ENCODE data around the gene SHISA5. TPM values are rescaled to one million over a fixed set of nuclear protein-coding genes. Genes with fewer than 3 reads are reported as not detected.

Gene SHISA5
- total RNA-seq, 1 experiment from 2014 or later, result 174 TPM

GRCh38 chr3:48427630-48427962 is 76.4 kb downstream of the SHISA5 start:
- no CpG with 5 or more reads among the region's 9 CpGs for WGBS (ENCODE audit: extremely low coverage, insufficient read length, low lambda C conversion rate)
- peaks cover 13% of the 10 kb centered on the region; the same call in 1 of the 2 replicates for H3K4me1 ChIP-seq (ENCODE audit: insufficient read depth, low read length)
- no peaks in the 10 kb centered on the region for H4K20me1 ChIP-seq (ENCODE audit: control insufficient read depth, insufficient read depth, insufficient read length)

More at GRCh38 chr3:48427630-48427962, 76.4 kb downstream of the SHISA5 start:
- Histone ChIP-seq H3K79me1 (ENCODE audit: insufficient read depth, low read depth, low read length, poor library complexity, severe bottlenecking) (no peaks in the 10 kb centered on the region), H2AK5ac (ENCODE audit: insufficient read length, low read length) (no peak overlapping the region), H3K9me3 (ENCODE audit: control insufficient read depth, low read depth, low read length) (no peaks in the 10 kb centered on the region), H2BK5ac (ENCODE audit: insufficient read length, low read length) (no peak overlapping the region), H2AFZ (ENCODE audit: low read length) (no peak overlapping the region), H3K4me2 (ENCODE audit: insufficient read depth, insufficient read length, low read length) (peak overlapping the region; percentile 65), H4K5ac (ENCODE audit: insufficient read length, low read depth, low read length) (no peak overlapping the region), H4K8ac (replicated peaks; ENCODE audit: insufficient read length, low read depth, low read length) (no peak overlapping the region), H3T11ph (ENCODE audit: low read length) (no peak overlapping the region), H3K9ac (ENCODE audit: extremely low read depth, insufficient read length, low read length) (no peak overlapping the region), H3K56ac (ENCODE audit: insufficient read length, low read depth, low read length) (no peak overlapping the region), H2BK20ac (ENCODE audit: low read depth, low read length, poor library complexity, severe bottlenecking) (no peak overlapping the region), H3K27me3 (ENCODE audit: insufficient read depth, low read length) (no peaks in the 10 kb centered on the region), H2BK12ac (ENCODE audit: insufficient read length, low read depth, low read length) (no peak overlapping the region), H3K27ac (ENCODE audit: insufficient read length, low read depth, low read length) (no peak overlapping the region), H3K14ac (ENCODE audit: insufficient read depth, low read length) (0 out of 2 replicates have a peak overlapping the region, but pooled peaks have one; percentile 9), H2BK15ac (ENCODE audit: low read depth, low read length) (no peak overlapping the region), H2BK120ac (ENCODE audit: low read depth, low read length, poor library complexity, severe bottlenecking) (no peak overlapping the region), H3K18ac (ENCODE audit: insufficient read length, low read depth, low read length) (no peak overlapping the region), H3K79me2 (ENCODE audit: insufficient read depth, low read length) (peaks cover 35% of the 10 kb centered on the region; the same call in 1 of the 2 replicates), H3K4ac (ENCODE audit: low read depth, low read length) (no peak overlapping the region), H3K23ac (ENCODE audit: insufficient read length, low read depth, low read length) (no peak overlapping the region), H4K91ac (ENCODE audit: insufficient read length, low read depth, low read length) (no peak overlapping the region), H3K23me2 (ENCODE audit: insufficient read length, low read depth, low read length, poor library complexity, severe bottlenecking) (peaks cover 13% of the 10 kb centered on the region)
- Mint-ChIP-seq H3K27ac (peak overlapping the region; percentile 50 to 97 (median 93); a peak in 5 of 7 replicates), H3K4me3 (peak overlapping the region; percentile 83 to 89), H3K36me3 (ENCODE audit: insufficient read depth in 1 of 3, low read depth in 3 of 3) (peaks cover 14 to 41% (median 35%) of the 10 kb centered on the region in 3 experiments; a peak in 6 of 7 replicates), H3K27me3 (ENCODE audit: low read depth) (no peaks in the 10 kb centered on the region), H3K4me1 (peaks cover 51 to 56% of the 10 kb centered on the region in 2 experiments), H3K9me3 (no peaks in the 10 kb centered on the region)
- no peak for TF ChIP-seq CTCF (conservative IDR thresholded peaks at IDR 0.05)
- no peak for DNase-seq

Data from H9 (cell line).